ENCODE measurements around the gene ASIC2.

The ASIC2 gene

DNA sequence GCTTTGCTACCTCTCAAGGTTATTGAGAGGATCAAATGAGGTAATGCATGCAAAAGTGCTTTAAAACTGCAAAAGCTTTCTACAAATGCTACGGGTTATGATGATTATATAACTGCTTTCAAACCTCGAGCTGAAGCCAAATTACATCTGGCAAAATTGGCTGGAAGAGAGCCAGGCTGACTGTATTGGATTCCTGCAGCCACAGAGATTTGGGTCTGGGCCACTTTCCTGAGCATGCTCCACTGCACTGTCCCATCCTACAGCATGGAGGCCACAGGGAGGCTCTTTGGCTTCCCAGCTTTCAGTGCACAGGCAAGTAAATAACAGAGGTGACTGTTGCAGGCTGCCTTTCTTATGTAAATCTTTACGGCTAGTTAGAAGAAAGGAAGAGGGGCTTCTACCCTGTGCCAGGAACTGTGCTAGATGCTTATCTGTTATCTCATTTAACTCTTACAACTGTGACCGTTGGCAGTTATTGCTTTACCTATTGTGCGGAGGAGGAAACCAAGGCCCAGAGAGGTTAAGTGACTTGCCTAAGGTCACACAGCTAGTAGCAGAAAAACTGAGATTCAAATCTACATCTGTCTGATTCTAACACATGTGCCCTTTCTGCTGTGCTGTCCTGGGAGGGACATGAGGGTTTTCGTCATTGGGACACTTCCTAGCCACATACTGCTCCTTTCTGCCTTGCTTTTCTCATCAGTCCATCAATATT lies 179.7 kb downstream of the ASIC2 start:
- no peak for DNase-seq (ENCODE audit: low read depth)

GRCh38 chr17:33112763-33113162 lies 180.3 kb downstream of the ASIC2 start:
- no peak for DNase-seq (ENCODE audit: low read depth)

DNA sequence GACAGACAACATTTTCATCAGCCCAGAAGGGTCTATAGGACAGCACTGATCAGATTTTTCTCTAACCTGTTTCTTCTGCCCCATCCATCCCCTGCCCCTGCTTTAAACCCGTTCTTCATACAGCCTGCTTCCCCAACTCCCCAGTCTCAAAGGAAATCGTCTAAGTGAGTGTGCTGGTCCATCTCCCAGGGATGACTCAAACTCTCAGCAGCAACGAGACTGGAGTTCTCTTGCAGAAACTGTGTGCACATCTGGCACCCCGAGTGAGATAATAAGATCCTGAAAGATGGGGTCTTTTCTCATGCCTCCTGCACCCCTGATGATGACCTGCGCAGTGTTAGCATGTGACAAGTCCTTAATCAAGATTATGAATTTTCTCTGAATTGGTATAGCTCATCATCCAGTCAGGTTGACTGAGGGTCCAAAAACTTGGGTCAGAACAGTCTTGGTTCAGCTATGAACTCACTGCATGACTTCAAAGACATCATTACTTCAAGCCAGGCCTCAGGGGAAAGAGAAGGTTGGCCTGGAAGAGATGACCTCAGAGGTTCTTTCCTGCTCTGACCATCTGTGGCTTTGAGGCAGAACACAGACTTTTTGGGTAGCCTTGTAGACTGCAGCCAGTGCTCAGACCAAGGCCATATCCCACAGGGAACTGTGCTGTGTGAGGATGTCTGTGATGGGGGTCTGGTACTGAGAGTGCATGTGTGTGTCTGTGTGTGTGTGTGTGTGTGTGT lies 183.6 kb downstream of the ASIC2 start:
- DNase-seq (ENCODE audit: low read depth) = no peak

DNA sequence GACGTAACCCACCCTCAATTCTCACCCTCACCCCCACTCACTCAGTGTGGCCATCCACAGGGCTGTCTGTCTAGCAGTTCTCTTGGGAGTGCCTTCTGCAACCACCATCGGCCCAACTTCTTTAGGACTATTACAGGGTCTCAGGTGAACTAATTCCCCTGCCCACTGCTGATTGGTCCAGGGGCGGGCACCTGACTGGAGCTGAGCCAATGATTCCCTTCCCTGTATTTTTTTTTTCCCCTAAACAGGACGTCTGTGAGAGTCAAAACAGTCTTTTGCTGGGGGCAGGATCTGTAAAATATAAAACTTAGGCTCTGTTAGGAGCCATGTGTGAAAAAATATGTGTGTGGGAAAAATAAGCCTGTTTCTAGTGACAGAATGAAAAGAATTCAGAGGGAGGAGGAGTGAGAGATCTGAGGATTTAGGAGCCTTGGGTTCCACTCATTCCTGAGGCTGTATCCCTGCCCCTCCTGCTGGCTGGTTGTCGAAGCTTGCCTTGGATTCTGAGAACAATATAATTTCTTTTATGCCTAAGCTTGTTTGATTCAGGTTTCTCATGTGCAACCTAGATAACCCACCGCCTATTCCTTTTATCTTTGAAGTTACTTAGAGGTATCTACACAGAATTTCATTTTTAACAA lies 186.4 kb downstream of the ASIC2 start:
- DNase-seq (ENCODE audit: low read depth) = no peak

DNA sequence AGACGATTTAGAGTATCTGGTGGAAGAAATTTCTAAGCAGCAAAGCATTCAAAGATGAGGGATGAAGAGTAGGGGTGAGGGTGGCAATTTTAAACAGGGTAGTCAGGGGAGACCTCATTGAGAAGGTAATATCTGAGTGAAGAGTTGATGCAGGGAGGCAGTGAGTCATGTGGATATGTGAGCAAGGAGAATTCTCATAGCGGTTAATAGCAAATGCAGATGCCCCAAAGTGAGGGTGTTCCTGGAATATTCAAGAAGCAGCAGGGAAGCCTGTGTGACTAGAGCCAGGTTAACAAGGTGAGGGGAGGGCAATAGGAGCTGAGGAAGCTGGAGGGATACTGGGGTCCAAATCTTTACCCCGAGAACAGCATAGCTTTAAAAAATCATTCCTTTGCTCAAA lies 187.2 kb downstream of the ASIC2 start:
- DNase-seq (ENCODE audit: low read depth) = no peak

- no peak for DNase-seq (ENCODE audit: low read depth)
These were observed 193.2 kb downstream of the ASIC2 start for GRCh38 chr17:33099906-33100305.

DNA sequence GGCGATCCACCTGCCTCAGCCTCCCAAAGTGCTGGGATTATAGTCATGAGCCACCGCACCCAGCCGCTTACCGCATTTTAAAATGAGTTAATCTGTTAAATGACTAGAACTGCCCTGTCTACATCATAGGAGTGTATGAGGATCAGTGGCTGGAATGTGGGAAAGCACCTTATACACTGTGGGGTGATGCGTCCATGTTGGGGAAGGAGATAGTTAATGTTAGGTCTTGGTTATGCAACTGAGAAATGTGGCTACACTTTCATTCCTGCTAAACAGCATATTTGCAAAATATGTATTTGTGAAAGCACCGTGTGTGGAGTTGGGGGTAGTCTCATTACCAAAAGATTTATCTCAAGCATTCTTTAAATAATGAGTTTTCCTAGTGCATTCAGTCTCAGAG lies 193.8 kb downstream of the ASIC2 start:
- no peak for DNase-seq (ENCODE audit: low read depth)

DNA sequence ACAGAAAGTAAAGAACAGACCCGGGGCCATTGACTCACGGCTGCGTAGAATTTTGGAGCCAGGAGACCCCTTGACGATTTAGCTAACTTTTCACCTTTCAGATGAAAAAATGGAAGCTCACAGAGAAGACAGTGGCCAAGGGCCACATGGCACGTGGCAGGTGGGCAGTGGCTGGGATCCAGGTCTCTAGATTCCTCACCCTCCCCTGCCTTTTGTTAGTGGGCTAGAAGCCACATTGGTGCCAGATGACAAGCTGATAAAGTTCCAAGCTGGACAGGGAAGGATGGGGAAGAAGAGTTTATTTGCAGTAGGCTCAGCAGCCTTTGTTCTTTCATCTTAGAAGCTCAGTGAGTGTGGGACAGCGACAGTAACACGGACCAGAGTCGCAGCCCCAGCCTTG lies 195.7 kb downstream of the ASIC2 start:
- no peak for DNase-seq (ENCODE audit: low read depth)

DNA sequence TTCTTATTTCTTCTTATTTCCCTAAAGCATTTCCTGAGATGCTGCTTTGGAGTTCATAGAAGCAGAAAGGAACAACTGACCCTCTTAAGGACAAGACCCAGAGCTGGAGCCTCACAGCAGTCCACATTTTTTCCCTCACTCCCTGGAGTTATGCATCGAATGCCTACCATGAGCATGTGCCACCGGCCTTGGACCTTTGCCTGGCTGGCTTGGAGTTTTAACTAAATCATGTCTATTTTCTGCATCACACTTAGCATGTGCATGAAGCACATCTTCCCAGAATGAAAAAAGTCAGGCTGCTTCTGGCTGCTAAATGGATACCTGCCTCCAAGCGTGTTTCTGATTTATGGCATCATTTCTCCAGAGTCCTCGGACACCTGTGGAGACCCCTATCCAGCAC lies 196.9 kb downstream of the ASIC2 start:
- DNase-seq (ENCODE audit: low read depth) = no peak

DNA sequence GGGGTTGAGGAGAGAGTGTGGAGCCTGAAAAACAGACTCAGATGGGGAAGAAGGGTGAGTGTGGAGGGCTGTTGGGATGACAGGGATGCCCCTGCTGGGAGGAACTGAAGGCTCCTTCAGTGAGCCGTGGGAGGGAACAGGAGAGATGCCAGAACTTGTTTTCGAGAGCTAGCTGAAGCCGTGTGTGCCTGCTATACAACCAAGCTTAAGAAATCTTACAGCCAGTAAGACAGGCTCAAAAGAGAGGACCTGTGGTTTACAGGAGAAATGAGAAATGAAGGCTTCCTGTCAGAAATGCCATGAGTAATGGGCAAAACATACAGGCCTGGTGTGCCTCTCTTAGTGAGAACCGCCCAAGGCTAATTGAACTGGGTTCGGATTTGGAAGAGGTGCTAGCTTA lies 201.8 kb downstream of the ASIC2 start:
- no peak for DNase-seq (ENCODE audit: low read depth)

GRCh38 chr17:33090806-33091205 lies 202.3 kb downstream of the ASIC2 start:
- no peak for DNase-seq (ENCODE audit: low read depth)

GRCh38 chr17:33086878-33087277 lies 206.2 kb downstream of the ASIC2 start:
- DNase-seq (ENCODE audit: low read depth) = no peak

- no peak for DNase-seq (ENCODE audit: low read depth)
These were observed 207.1 kb downstream of the ASIC2 start for GRCh38 chr17:33086041-33086440.

DNA sequence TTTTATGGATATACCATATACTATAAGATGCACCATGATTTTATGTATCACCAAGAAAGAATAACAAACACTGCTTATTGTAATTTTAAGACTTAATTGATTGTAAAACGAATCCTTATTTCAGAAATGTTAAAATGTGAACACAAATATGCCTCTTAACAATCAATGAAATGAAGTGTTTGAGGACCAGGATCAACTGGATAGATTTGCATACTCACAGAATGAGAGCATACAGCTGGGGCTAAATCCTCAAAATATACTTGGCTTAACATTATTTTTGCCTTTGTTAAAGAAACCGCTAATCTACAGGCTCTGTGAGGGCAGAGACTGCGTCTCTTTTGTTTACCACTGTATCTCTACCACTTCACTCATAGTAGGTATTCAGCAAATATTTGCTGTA lies 207.8 kb downstream of the ASIC2 start:
- no peak for DNase-seq (ENCODE audit: low read depth)

- no peak for DNase-seq (ENCODE audit: low read depth)
These were observed 208.3 kb downstream of the ASIC2 start for GRCh38 chr17:33084755-33085154.

DNA sequence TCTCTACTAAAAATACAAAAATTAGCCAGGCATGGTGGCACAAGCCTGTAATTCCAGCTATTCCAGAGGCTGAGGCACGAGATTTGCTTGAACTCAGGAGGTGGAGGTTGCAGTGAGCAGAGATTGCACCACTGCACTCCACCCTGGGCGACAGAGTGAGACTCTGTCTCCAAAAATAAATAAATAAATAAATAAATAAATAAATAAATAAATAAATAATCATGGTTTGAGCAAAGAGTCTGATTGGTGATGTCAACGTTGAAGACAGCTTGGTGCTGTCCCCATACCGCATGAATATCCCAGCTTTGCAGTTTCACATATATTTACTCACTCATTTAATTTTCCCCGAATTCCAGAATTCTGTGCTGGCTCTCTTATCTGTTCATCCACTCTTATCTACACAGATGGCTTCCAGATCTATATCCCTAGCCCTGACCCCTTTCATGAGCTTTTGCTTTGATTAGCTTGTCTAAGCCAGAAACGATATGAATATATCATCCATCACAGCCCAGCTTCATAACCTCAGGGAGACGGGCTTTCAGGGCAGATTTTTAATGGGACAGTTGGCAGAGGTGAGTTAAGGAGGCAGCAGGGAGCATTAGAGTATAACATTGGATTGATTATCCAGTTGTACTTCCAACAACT lies 210.4 kb downstream of the ASIC2 start:
- no peak for DNase-seq (ENCODE audit: low read depth)

DNA sequence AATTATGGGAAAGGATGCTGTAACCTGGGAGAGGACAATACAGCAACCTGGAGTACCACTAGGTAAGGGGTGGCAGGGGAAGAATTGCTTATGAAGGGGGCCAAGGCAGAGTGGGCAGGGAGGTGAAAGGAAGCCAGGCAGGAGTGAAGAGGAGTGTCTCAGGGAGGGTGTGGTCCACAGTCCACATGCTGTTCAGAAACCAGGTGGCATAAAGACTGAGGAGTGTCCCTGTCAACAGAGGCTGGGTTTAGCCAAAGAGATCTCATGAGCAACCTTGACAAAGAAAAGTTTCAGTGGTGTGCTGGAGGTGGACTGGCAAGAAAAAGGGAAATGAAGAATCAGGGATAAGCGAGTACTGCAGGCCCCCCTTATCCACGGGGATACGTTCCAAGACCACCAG lies 213.0 kb downstream of the ASIC2 start:
- DNase-seq (ENCODE audit: low read depth) = no peak

DNA sequence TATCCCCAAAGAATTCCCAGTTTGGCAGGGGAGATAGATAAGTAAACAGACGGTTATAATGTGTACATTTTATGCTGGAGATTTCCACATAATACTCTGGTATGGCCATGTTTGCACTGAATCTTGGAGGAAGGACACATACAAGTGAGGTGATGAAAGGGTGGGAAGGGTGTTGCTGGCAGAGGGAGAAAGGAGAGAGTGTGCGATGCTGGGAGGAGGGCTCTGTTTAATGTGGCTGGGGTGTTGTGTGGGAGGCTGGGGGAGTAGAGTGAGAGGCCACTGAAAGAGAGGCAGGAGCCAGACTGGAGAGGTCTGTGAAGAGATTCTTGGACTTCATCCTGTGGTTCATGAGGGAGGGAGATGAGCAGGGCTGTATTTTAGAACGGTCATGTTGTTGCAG lies 213.9 kb downstream of the ASIC2 start:
- DNase-seq (ENCODE audit: low read depth) = no peak

- DNase-seq (ENCODE audit: low read depth) = no peak
These were observed 216.1 kb downstream of the ASIC2 start for GRCh38 chr17:33076979-33077378.

DNA sequence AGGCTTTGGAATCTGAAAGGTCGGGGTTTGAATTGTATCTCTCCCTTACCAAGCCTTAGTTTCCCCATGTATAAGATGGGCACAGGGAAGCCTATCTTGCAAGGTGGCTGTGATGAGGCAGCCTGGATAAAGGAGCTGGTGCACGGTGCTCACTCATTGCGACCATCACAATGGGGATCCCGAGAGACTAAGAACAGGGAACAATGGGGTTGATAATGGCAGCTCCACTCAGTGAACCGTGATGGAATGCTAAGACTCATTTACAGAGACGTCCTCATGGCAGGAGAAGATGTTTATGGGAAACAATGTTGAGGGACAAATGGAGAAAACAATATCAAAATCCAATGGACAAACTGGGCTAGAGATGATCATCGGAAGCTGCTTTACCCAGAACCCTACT lies 219.7 kb downstream of the ASIC2 start:
- DNase-seq (ENCODE audit: low read depth) = no peak

- no peak for DNase-seq (ENCODE audit: low read depth)
These were observed 220.5 kb downstream of the ASIC2 start for GRCh38 chr17:33072421-33073161.

- DNase-seq (ENCODE audit: low read depth) = no peak
These were observed 221.4 kb downstream of the ASIC2 start for GRCh38 chr17:33071656-33072055.

Data from stimulated activated CD8-positive, alpha-beta memory T cell treated with anti-CD3 and anti-CD28 coated beads, Interleukin-12 subunit alpha, Interleukin-12 subunit beta, amount 100 ng/mL, for 4 hours (primary cell).